SIG-M5 (cell line): ENCODE data around the gene HOXD3.

Experiments used
- DNase-seq: peaks from one replicate; lab custom pipeline; 2025; lab: John Stamatoyannopoulos, UW

The HOXD3 gene

DNA sequence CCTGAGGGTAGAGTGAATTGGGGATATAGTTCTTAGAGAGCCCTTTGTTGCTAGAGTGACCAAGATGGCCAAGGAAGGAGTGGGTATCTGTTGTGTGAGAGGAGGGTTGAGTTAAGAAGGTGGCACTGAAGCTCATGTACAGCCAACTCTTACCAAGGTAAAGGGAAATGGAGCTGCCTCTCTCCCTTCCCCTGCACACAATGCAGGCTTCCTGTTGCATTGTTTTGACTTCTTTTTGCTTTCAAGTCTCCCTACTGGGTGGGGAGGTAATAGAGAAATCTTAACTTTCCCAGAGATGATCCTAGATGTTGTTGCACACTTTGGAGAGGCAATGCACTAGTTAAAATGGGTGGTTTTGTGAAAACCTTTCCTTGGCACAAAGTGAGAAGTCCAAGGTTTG, 55.2 kb downstream of the HOXD3 start:
- DNase-seq, result no peak

DNA sequence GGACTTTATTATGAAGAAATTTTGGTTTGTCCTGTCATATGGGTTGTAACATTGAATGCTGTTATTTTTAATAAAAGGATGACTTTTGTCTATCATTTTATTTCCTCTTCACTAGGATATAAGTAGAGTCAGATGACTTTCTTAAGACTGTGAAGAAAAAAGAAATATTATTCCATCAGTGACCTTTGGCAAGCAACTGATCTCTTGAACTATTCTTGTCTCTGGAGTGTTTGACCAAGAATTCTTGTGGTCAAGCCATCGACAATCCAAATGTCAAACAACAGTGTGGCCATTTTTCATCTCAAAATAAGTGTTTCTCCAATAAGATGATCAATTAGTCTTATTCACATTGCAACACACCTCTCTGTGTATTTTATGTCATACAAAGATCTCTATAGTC, 56.3 kb downstream of the HOXD3 start:
- no peak for DNase-seq
